Measurements from ENCODE around the gene NRP2.

NRP2 gene

DNA sequence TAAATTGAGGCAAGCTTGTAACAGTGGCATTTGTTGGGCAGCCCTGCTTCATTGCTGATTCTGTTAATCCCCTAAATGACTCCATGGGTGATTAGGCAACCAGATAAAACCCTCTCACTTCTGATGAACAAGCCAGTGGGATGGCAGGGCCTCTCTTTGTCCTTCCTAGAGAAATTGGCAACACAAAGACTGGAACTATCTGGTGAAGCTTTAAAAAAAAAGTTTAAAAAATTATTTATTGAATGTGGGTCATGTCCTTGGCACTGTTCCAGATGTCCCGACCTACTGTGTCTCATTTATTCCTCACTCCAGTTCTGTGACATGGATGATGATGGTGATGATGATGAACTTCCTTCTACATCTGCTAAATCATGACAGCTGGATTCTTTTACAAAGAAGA, 30.8 kb downstream of the NRP2 start:
- DNase-seq = no peak

DNA sequence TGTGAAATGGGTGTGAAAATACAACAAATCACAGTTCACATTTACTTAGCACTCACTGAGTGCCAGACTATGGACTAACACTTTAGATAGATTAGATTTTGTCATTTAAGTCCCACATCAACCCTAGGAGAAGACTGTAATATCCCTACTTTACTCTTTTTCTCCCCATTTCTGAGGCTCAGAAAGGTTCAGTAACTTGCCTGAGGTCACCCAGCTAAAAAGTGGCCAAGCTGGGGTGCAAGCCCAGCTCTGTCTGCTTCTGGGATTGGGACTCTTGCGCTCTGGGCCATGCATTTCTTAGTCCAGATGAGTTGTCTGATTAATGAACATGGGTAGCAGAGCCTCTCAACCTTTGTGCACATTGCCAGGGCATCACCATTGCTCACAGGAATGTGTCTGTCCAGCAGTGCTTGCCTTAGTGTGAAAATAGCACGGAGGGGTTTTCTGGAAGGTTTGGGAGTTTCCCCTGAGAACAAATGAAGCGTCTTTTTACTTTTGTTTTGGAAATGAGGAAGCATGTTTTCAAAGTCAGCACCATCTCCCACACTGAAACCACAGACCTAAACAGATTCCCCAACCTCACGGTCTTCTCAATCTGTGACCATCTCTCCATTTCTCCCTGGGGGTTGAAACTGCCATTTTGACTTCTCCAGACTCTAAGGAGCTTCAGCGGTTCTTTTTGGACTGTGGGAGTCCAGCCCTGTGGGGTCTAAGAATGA, 31.9 kb downstream of the NRP2 start:
- DNase-seq = no peak

DNA sequence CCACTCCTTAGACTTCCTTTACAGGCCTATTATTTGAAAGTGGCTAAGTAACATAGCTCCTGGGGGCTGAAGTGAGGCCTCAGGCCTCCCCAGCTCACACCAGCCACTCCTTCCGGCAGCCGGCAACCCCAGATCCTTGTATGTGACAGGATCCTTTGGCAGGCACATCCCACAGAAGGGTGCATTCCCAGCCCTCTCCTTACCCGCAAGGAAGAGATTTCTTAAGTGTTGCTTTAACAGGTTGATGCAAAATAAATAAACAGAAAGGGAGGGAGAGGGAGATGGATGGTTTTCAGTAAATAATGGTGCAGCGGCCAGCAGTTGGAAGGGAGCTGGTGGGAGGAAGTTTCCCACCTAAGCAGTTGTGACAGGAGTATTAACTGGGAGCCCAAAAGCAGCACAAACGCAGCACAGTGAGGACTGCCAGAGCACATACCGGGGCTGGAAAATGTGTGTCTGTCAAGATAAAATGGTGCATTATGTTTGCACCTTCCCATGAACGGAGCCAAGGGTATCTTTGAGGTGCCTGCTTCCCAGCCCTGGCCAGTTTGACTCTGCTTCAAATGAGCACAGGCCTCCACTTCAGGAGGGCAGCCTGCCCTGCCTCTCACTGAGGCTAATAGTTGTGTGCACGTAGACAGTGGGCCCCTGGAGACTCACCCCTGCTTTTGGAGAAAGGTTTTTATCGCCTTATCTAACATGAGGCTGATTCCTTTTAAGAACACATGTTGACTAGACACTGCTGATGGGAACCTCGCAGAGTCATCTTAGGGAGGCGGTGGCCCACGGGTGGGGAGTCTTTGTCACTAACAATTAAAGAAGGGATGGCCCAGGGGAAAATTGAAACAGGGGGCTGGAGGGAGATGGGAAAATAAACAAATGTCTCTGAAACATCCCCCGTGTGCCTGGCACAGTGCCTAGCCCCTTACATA, 32.8 kb downstream of the NRP2 start:
- DNase-seq = no peak

DNA sequence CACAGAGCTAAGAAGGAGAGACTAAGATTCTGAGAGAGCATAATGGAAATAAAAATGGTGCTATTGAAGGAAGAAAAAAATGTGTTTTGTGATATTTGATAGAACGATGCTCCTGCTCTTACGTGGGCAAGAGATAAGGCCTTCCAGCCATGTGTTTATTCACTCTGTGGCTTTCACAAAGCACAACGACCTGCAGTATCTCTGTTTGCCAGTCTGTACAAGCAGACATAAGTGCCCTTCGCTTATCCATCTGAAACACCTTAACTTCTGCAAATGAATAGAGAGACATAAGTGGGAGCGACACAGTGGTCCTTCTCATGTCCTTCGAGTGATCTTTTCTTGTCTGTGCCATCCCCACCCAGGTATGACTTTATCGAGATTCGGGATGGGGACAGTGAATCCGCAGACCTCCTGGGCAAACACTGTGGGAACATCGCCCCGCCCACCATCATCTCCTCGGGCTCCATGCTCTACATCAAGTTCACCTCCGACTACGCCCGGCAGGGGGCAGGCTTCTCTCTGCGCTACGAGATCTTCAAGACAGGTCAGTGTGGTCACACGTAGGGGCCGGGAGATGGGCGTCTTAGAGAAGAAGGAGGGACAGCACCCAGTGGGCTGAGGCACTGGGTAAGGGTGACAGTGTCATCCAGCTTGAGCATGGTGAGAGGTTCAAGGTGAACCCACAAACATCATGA, 33.7 kb downstream of the NRP2 start:
- no peak for DNase-seq

DNA sequence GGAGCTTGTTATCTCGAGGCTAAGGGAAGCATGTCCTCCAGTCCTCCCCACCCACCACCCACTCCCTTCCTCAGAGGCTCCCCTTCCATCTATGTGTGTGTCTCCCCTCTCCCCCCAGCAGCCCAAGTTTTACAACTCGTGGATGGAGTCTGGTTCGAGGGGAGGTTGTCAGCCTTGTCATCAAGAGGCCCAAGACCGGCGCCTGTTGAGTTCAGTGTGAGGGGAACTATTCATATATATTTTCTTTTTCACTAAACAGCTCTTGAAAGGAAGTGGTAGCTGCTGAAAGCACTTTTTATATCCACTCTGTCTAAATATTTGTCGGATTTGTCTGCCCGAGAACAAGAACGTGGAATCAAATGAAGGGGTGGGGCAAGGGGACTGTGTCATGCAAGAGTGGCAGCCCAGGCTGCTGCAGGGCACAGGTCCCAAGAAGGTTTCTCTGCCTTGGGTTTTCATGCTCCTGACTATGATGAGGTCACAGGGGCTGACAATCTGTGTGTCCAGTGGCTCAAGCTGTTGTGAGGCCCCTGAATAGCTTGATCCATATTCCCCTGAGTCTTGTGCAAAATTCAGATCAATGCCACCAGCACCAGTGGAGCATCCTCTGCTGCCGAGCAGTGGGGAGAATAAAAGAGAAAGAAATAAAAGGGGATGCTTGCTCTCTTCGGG, 35.0 kb downstream of the NRP2 start:
- DNase-seq = no peak

DNA sequence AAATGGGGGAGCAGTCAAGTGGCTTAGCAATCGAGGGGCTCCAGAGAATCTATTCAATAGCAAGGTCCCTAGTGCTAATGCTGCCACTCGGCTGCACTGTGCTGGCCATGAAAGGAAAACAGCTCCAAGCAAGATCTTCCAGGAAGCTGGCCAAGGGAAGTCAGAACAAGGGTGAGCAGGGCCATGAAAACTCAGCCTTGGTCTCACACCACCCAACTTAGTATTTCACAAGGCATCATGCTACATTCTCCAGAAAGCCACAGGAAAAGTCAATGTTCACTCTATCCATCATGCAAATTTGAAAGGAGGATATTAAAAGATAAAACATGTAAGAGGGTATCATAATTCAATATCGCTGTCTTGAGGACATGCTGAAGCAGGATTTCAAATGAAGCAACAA, 35.7 kb downstream of the NRP2 start:
- no peak for DNase-seq

GRCh38 chr2:205719847-205720246, 37.5 kb downstream of the NRP2 start:
- DNase-seq = no peak

GRCh38 chr2:205720451-205720902, 38.2 kb downstream of the NRP2 start:
- DNase-seq = no peak

DNA sequence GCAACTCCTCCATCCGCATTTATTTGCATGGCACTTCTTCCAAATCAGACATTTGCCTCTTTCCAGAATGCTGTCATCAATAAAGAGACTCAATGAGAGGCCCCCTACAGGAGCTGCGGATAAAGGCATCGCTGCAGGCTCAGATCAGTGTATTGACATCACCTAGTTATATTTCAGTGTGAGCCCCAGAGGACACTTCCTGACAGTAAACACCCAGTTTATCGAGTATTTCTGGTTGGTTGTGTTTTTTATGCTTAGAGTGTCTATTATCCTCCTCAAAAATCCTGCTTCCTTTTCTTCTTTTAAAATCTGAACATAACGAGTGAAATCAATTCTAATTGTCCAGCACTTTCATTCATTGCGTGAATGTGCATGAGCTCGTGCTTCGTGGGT, 38.8 kb downstream of the NRP2 start:
- no peak for DNase-seq

- no peak for DNase-seq
These were observed 40.1 kb downstream of the NRP2 start for GRCh38 chr2:205722283-205722918.

DNA sequence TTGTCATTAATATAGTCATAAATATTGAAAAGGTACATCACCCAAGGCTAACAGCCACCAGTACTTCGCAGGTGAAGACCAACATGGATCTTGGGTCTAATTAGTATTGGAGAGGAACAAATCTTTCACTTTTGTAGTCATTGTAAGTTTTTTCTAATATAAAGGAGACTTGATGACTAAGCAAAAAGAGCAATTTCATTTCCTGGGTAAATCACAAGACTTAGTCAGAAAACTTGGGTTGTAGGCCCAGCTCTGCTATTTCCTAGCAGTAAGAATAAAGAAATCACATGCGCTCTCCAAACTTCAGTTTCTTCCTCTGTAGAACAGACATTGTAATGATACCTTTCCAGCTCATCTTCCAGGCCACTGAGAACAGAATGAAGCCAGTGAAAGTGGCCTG, 40.9 kb downstream of the NRP2 start:
- no peak for DNase-seq

DNA sequence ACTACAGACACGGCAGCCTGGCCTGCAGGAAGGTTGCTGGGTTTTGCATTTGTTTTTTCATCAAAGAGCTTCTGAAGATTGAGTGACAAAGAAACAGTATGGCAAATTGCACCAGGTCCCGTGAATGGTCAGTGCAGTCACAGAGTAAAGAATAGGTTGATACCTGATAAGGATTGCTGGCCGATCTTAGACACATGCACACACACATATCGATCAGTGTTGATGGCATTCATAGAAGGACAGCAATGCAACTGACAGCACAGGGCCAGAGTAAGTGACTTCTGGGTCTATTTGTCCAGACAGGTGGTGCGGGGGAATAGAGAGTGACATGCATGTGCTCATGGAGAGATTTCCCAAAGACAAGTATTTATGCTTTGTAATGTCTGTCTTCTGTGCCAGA, 42.8 kb downstream of the NRP2 start:
- DNase-seq = no peak

DNA sequence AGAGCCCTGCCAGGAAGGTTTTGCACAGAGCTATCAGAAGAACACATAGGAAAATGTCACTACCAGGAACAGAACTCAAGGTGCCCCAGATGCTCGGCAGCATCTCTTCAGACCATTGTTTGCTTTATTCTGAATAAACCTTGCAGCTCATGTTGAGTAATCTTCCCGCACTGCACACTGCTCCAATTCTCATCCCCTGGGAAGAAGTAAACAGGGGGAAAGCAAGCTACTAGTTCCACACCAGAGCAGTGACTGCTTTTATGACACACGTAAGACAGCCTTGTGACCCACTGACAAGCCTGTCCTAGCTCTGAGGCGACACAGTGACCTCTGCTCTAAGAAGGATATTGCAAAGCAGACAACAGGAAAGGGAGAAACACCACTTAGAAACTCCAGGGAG, 44.2 kb downstream of the NRP2 start:
- no peak for DNase-seq

DNA sequence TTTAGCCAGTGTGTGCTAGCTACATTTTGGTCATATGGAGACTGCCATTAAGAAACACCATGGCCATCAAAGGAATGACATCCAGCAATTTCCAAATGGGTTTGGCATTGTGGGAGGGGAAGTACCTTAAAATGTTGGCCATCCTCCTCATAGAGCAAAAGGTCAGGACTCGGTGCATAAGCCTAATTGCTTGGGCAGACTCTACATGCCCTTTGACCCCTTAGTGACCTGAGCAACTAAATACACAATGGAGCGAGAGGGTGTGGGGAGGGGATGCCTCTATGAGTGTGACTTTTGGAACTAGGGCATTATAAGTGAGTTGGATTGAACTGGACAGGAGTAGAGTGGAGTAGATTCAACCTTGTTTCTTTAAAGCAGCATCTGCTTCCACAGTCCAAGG, 44.9 kb downstream of the NRP2 start:
- DNase-seq = no peak

DNA sequence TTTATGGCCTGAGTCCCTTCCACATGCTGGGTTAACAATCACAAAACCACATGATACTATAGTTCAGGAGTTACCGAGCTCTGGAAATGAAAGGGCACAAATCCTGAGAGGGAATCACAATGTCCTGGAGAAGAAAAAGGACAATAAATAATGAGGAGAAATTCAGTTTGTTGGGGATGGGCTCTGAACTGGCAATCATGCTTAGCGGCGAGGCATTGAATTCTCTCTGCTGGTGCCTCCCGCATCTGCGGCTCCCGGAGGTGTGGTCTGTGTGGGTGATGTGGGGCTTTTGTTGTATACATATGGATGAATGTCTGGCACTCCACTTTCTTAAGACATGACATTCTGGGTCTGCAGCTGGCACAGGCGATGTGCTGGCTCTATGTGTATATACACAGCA, 46.1 kb downstream of the NRP2 start:
- no peak for DNase-seq

DNA sequence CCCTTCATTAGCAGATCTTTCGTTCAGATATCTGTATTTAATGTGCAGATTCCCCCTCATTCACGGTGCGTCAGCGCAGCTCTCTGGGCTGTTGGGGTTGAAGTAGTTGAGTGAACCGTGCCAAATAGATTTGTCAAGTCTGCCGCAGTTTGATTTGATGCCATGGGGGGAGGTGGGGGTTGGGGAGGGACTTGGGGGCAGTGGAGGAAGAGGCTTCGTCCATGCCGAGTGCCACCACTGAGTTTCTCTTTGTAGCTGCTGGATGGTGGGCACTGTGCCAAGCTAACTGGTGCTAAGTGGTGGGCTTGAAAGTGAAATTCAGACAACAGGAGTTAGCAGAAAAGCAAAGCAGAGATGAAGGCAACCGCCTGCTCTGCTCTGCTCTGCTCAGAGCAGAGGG, 47.9 kb downstream of the NRP2 start:
- no peak for DNase-seq

GRCh38 chr2:205730701-205731582, 48.6 kb downstream of the NRP2 start:
- no peak for DNase-seq

DNA sequence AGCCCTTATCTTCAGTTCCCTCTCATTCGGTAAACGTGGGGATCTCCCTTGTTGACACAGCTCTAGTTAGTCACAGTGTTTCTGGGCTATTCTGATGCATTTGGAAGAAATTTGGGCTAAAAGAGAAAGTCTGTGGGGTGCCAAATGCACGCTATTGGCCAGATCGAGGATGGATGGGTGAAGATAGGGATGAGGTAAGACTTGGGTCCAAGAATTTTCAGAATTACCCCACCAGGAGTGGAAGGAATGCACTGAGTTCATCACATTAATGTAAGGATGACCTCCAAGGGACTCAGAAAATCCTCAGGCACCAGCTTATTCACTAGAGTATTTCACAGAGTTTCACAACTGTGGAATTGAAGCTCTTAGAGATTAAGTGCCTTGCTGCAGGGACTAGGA, 49.3 kb downstream of the NRP2 start:
- no peak for DNase-seq

DNA sequence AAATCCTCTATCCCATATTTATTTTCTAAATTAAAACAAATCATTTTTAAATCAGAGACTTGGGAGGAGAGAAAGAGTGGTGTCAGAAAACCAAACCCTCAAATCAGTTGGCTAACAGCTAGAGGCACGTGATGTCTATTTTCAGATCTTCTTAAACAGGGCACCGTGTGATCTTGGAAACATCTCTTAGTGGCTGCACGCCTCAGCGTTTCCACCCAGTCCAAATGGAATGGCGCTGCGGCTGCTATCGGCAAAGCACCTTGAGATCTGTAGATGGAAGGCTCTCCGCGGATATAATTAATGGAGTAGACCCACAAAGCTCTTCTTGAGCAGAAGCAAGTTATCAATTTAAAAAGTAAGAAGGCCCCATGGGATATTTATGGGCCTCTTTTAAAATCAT, 50.0 kb downstream of the NRP2 start:
- DNase-seq = no peak

GRCh38 chr2:205733082-205733481, 50.8 kb downstream of the NRP2 start:
- no peak for DNase-seq

DNA sequence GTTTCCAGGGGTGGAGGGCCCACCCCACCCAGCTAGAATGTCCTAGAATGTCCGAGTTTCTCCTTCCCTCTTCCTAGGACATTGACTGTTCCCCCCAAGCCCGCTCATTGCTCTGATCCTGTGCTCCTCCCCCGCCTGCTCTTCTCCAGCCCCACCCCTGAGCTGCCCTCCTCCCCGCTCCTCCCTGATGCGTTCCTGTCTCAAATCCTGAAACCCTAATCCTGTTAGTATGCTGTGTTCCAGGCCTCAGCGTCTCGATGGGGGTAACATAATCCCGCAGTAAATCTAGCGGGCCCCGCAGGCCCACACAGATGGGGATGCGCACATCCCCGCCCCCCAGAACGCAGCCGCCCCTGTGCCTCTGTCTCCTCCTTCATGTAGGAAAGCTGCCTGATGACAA, 51.3 kb downstream of the NRP2 start:
- no peak for DNase-seq
